HG03558 (cell line): ENCODE results near the gene FCER2.

Experiments
- ATAC-seq: cut with Tn5 transposase; IDR thresholded peaks from one replicate; pipeline ENCODE4 v1.9.1; 2021; ENCODE audit warnings: moderate number of reproducible peaks; ENCODE audit not compliant: unreplicated experiment; ENCODE audit errors: extremely low read depth

The FCER2 gene

DNA sequence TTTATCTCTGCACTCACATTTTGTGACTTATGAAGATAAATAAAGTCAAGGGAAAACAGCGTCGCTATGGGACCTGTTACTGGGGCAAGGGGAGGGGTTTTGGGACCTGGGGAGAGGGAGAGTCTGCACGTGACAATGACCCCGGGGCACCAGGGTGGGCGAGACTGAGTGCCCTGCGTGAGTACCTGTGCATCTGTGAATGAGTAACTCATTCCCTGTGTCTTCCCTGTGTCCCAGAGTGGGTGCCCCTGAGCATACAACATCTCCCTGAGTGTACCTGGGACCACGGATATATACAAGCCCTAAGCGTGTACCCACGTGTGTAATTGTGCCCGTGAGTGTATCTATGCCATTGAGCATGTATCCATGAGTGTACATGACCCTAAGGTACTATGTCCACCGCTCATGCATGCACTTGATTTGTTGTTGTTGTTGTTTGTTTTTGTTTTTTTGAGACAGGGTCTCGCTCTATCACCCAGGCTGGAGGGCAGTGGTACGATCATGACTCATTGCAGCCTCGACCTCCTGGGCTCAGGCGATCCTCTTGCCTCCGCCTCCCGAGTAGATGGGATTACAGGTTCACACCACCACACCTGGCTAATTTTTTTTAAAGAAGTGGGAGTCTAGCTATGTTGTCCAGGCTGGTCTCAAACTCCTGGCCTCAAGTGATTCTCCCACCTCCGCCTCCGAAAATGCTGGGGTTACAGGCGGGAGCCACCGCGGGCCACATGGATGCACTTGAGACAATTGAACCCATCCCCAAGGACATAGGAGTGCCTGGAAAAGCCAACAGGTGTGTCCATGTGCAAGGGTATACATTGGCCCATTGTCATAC is 21.9 kb downstream of the FCER2 start:
- no peak for ATAC-seq

GRCh38 chr19:7678971-7679751 is 22.8 kb downstream of the FCER2 start:
- no peak for ATAC-seq

GRCh38 chr19:7677669-7678311 is 24.1 kb downstream of the FCER2 start:
- ATAC-seq, result no peak

- ATAC-seq, result no peak
These were observed 25.1 kb downstream of the FCER2 start, which contains the start of gene MCEMP1 for GRCh38 chr19:7676854-7677253. TSS of gene MCEMP1 (plus strand) at chr19:7677090. CDS start at chr19:7677121, 31 bp downstream.

DNA sequence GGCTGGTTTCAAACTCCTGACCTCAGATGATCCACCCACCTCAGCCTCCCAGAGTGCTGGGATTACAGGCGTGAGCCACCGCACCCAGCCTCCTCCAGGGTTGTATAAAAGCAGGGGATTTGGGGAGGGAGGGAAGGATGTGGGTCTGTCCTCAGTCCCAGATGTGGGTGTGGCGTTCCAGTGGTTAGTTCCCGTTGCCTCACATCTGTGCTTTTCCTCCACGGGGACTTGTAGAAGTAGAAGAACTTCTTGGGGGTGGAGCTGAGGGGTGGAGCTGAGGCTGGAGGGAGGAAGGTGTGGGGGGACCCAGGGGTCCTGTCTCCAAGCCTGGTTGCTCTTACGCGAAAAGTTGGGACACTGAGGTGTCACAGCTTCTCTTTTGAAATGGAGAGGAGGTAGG is 25.6 kb downstream of the FCER2 start:
- no peak for ATAC-seq

- ATAC-seq, result no peak
These were observed 27.6 kb downstream of the FCER2 start for GRCh38 chr19:7674010-7675005.

DNA sequence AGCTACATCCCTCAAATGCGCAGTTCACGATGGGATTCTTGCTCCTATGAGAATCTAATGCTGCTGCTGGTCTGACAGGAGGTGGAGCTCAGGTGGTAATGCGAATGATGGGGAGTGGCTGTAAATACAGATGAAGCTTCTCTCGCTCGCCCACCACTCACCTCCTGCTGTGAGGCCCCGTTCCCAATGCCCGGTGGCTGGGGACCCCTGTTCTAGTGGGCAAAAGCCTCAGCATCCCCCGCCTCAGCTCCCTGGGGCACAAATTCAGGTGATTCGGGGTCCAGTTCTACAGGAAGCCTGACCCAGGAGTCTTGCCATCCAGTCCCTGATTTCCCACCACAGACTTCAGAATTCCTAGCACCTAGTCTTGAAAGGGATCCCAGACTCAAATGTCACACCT is 29.4 kb downstream of the FCER2 start:
- ATAC-seq, result no peak

- no peak for ATAC-seq
These were observed 31.1 kb downstream of the FCER2 start for GRCh38 chr19:7670790-7671189.

- ATAC-seq, result no peak
These were observed 31.7 kb downstream of the FCER2 start for GRCh38 chr19:7670150-7670783.

DNA sequence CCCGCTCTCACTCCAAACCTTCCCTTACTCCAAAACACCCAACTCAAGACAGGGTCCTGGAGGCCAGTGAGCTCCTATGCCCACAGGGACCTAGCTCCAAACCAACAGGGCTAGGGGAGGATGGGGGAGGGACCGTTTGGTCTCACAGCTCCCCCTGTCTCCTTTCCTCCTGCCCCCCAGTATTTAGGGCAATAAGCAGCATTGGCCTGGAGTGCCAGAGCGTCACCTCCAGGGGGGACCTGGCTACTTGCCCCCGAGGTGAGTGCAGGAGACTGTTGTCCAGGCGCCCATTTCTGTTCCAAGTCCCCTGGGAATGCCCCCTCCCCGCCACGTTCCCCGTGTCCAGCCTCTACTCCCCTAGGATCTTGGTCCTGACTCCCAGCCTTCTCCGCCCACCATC is 32.3 kb downstream of the FCER2 start:
- no peak for ATAC-seq

GRCh38 chr19:7668842-7669241 is 33.1 kb downstream of the FCER2 start, which contains the start of gene RETN:
TSS of gene RETN (plus strand) at chr19:7669049. CDS start at chr19:7669327, 278 bp downstream.
- ATAC-seq, result no peak

DNA sequence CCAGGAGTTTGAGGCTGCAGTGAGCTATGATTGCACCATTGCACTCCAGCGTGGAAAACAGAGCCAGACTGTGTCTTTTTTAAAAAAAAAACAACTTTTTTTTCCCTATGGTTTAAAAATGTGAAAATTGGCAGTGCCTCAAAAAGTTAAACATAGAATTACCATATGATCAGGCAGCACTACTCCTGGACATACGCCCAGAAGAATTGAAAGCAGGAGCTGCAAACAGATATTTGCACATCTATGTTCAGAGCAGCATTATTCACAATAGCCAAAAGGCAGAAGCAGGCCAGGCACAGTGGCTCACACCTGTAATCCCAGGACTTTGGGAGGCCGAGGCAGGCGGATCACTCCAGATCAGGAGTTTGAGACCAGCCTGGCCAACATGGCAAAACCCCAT is 36.9 kb downstream of the FCER2 start:
- no peak for ATAC-seq

DNA sequence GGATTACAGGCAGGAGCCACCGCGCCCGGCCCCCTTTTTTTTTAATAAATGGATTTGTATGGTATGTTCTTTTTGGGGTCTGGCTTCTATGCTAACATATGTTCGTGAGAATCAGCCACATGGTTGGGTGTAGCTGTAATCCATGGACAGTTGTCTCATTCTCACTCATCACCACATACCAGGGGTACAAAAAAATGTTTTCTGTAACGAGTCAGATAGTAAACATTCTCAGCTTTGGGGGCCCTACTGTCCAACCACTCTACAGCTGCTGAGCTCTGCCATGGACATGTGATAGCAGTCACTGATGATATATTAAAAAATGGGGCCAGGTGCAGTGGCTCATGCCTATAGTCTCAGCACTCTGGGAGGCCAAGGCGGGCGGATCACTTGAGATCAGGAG is 38.2 kb downstream of the FCER2 start:
- ATAC-seq, result no peak

DNA sequence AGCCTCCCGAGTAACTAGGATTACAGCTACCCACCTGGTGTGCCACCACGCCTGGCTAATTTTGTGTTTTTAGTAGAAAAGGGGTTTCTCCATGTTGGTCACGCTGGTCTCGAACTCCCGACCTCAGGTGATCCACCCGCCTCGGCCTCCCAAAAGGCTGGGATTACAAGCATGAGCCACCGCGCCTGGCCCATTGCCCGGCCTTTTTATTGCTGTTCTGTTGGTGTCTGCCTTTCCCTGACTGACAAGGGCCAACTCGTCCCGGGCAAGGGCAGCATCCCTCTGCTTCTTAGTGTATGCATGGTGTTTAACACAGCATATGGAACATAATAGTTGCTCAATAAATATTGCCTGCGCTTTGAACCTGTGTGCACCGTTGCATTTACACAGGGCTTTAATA is 39.3 kb downstream of the FCER2 start:
- no peak for ATAC-seq

GRCh38 chr19:7661744-7662538 is 40.0 kb downstream of the FCER2 start:
- ATAC-seq, result no peak

DNA sequence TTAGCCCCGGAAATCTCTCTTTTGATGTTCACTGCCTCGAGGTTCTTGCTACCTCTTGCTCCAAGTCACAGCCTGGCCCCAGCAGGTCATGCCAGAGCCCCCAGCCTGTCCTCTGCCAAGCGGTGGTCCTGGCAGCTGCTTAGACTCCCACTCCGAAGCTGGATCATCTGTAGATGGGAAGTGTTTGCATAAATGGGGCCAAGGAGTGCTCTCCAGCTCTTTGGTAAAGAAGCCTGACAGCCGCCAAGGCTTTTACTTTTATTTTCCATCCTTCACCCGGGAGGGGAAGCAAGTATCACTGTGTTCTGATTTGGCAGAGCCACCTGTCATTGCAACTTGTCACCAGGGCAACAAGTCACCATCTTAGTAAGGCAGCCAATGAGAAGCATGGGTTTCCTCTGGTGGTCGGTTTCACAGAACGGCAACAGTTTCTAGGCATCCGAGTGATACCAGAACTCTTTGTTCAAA is 43.7 kb downstream of the FCER2 start:
- ATAC-seq, result no peak

GRCh38 chr19:7657131-7657751 is 44.7 kb downstream of the FCER2 start:
- no peak for ATAC-seq

GRCh38 chr19:7655581-7655980 is 46.4 kb downstream of the FCER2 start:
- no peak for ATAC-seq
